ENCODE data around the gene KLF6. TPM values are rescaled to one million over a fixed set of nuclear protein-coding genes. Genes with fewer than 3 reads are reported as not detected.

Gene KLF6
- total and polyA plus RNA-seq, 11 donors: 15.2 to 106 (median 52.2) TPM

GRCh38 chr10:3793553-3793952 is 8.5 kb upstream of the KLF6 start:
- no peak for ATAC-seq
- Histone ChIP-seq H3K27me3 (no peaks in the 10 kb centered on the region), H3K27ac (no peak overlapping the region), H3K4me1 (peaks cover 0 to 5% (median 0%) of the 10 kb centered on the region in 12 donors), H3K4me3 (no peak overlapping the region), H3K9me3 (peaks cover 0 to 44% (median 13%) of the 10 kb centered on the region in 12 donors), H3K36me3 (no peaks in the 10 kb centered on the region)
- DNase-seq: no peak
- intact Hi-C loops (cut with DNase I): loop anchor here in 1 of 10 donors (10.0 kb wide), 2 partner anchors 281 to 861 kb away; no protein-coding TSS in a partner anchor
- TF ChIP-seq POLR2A (IDR thresholded peaks at IDR 0.05) (no peak), CTCF (IDR thresholded peaks at IDR 0.05) (no peak)
- WGBS, 4 donors: 94 to 100% (median 98%) methylated on average over 3 of the region's 3 CpGs

DNA sequence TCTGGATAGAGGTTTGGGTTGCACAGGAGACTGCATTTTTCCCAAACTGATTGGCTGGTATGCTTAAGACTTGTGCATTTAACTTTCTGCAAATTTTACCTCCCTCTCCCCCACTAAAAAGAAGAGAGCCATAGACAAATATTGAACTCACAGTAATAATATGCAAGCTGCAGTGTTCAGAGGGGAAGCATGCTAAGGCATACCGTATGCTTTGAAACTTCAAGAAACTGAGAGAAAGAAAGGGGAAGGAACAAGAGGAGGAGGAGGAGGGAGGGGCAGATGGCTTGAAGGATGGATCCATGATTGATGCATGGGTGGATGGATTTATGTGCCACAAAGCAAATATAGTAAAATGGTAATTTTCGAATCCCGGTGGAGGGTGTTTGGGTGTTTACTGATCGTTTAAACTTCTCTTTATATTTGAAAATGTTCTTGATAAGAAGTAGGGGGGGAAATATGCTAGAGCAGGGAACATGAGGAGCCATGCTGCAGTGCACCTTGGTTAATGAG is 7.8 kb upstream of the KLF6 start:
- H3K27me3 ChIP-seq: no peaks in the 10 kb centered on the region
- H3K27ac ChIP-seq: no peak overlapping the region
- H3K4me3 ChIP-seq: no peak overlapping the region
- TF ChIP-seq POLR2A (IDR thresholded peaks at IDR 0.05): no peak
- TF ChIP-seq CTCF (IDR thresholded peaks at IDR 0.05): no peak
- ATAC-seq (no peak), DNase-seq (no peak)
- peaks cover 0 to 45% (median 13%) of the 10 kb centered on the region in 12 donors for H3K9me3 ChIP-seq
- no peaks in the 10 kb centered on the region for H3K36me3 ChIP-seq
- intact Hi-C loops (cut with DNase I): loop anchor here in 1 of 10 donors (10.0 kb wide), 2 partner anchors 282 to 862 kb away; no protein-coding TSS in a partner anchor
- WGBS, 4 donors: 78 to 93% (median 87%) methylated on average over 4 of the region's 4 CpGs
- peaks cover 0 to 5% (median 0%) of the 10 kb centered on the region in 12 donors for H3K4me1 ChIP-seq

DNA sequence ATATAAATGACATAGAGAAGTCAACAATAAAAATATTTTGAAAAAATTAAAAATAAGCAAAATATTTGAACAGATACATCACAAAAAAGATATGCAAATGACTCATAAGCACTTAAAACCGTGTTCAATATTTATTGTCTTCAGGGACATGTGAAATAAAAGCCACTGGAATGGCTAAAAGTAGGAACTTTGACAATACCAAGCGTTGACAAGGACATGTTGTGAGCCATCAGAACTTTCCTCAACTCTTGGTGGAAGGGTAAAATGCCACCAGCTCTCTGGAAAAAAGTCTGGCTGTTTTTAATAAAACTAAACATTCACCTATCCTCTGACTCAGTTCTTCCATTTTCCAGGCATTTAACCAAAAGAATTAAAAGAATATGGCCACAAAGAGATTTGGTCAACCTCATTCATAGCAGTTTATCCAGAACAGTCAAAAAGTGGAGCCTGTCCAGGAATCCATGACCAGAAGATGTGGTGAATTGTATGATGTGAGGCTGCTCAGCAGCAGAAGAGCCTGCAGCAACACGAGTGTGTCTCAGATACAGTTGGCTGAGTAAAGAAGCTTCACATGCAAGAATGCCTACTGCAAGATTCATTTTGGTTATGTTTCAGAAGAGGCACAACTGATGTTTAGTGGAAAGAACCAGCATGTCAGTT is 7.1 kb upstream of the KLF6 start:
- Histone ChIP-seq H3K27me3 (no peaks in the 10 kb centered on the region), H3K4me1 (peaks cover 0 to 5% (median 0%) of the 10 kb centered on the region in 12 donors), H3K27ac (no peak overlapping the region), H3K9me3 (peaks cover 0 to 45% (median 13%) of the 10 kb centered on the region in 12 donors), H3K36me3 (no peaks in the 10 kb centered on the region), H3K4me3 (no peak overlapping the region)
- WGBS, 4 donors: 93 to 96% (median 94%) methylated on average over 3 of the region's 3 CpGs
- DNase-seq: no peak
- intact Hi-C loops (cut with DNase I): loop anchor here in 1 of 10 donors (10.0 kb wide), 2 partner anchors 283 to 863 kb away; no protein-coding TSS in a partner anchor
- no peak for TF ChIP-seq CTCF (IDR thresholded peaks at IDR 0.05)
- no peak for TF ChIP-seq POLR2A (IDR thresholded peaks at IDR 0.05)
- ATAC-seq: no peak

GRCh38 chr10:3790858-3791257 is 5.8 kb upstream of the KLF6 start:
- no peaks in the 10 kb centered on the region for H3K36me3 ChIP-seq
- TF ChIP-seq POLR2A (IDR thresholded peaks at IDR 0.05) (no peak), CTCF (IDR thresholded peaks at IDR 0.05) (no peak)
- DNase-seq (no peak), ATAC-seq (no peak)
- peaks cover 0 to 33% (median 13%) of the 10 kb centered on the region in 12 donors for H3K9me3 ChIP-seq
- 90 to 100% (median 97%) methylated on average over 4 to 6 of the region's 6 CpGs for WGBS, 4 donors
- H3K4me3 ChIP-seq: no peak overlapping the region
- H3K4me1 ChIP-seq: peaks cover 0 to 17% (median 6%) of the 10 kb centered on the region in 12 donors
- intact Hi-C loops (cut with DNase I): loop anchor here in 1 of 10 donors (10.0 kb wide), 2 partner anchors 284 to 864 kb away; no protein-coding TSS in a partner anchor
- no peaks in the 10 kb centered on the region for H3K27me3 ChIP-seq
- H3K27ac ChIP-seq: no peak overlapping the region

Data from heart left ventricle (tissue), 16 donors.